HG02798 (cell line): ENCODE results near the gene TET1.
"Not testable (repeated sequence)": the region's sequence is repeated elsewhere in the genome, so short reads cannot be mapped to it uniquely, and the experiment has no call there.

Source experiments
- ATAC-seq: cut with Tn5 transposase; IDR thresholded peaks from one replicate; pipeline ENCODE4 v1.9.1; 2021; ENCODE audit warnings: mild to moderate bottlenecking; ENCODE audit not compliant: unreplicated experiment, poor library complexity

The TET1 gene

GRCh38 chr10:68560186-68560942 lies at the start of gene TET1:
TET1 (plus strand) TSS chr10:68560337; CDS start chr10:68572339, 12,002 bp downstream.
- no peak for ATAC-seq

GRCh38 chr10:68516216-68516615 lies 43.9 kb upstream of the TET1 start:
- ATAC-seq, result not testable (repeated sequence)

GRCh38 chr10:68516766-68517165 lies 43.4 kb upstream of the TET1 start:
- ATAC-seq, result no peak

GRCh38 chr10:68517188-68517587 lies 42.9 kb upstream of the TET1 start:
- ATAC-seq, result no peak

GRCh38 chr10:68518609-68519008 lies 41.5 kb upstream of the TET1 start:
- ATAC-seq, result not testable (repeated sequence)

GRCh38 chr10:68525490-68526038 lies 34.6 kb upstream of the TET1 start:
- not testable (repeated sequence) for ATAC-seq

- ATAC-seq, result peak; percentile 57
Observed at GRCh38 chr10:68526634-68527307, 33.4 kb upstream of the TET1 start.

GRCh38 chr10:68536973-68537372 lies 23.2 kb upstream of the TET1 start:
- no peak for ATAC-seq

- ATAC-seq, result no peak
Observed at GRCh38 chr10:68537796-68538195, 22.3 kb upstream of the TET1 start.

GRCh38 chr10:68543004-68543918 lies 16.9 kb upstream of the TET1 start:
- no peak for ATAC-seq

GRCh38 chr10:68550747-68551411 lies 9.3 kb upstream of the TET1 start:
- ATAC-seq, result peak; percentile 62

- ATAC-seq, result no peak
Observed at GRCh38 chr10:68553138-68553537, 7.0 kb upstream of the TET1 start.

GRCh38 chr10:68553599-68553998 lies 6.5 kb upstream of the TET1 start:
- no peak for ATAC-seq

GRCh38 chr10:68558478-68558877 lies 1.7 kb upstream of the TET1 start:
- no peak for ATAC-seq

GRCh38 chr10:68559251-68559650 lies 886 bp upstream of the TET1 start:
- no peak for ATAC-seq

- ATAC-seq, result no peak
Observed at GRCh38 chr10:68559841-68560185, 324 bp upstream of the TET1 start.

- no peak for ATAC-seq
Observed at GRCh38 chr10:68560943-68561864, 1.1 kb downstream of the TET1 start.

- no peak for ATAC-seq
Observed at GRCh38 chr10:68561865-68562649, 1.9 kb downstream of the TET1 start.
